Measurements from ENCODE around the gene BMAL1.
"Not testable (repeated sequence)": the region's sequence is repeated elsewhere in the genome, so short reads cannot be mapped to it uniquely, and the experiment has no call there.

BMAL1 gene

DNA sequence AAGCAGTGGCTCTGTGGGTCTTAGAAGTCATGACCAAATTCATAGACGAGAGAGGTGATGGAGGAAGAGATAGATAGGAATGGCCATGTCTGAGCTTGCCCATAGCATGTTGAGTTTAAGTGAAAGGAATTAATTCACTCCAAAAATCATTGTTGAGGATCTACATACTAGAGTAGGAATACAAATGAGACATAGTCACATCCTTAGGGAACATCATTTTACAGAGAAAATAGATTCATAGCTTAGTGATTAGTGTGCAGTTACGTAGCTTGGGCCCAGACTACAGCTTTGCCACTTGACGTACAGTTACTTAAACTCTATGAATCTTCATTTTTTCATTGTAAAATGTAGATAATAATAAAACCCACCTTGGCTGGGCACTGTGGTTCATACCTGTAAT, 21.4 kb upstream of the BMAL1 start:
- H3K9ac ChIP-seq (ENCODE audit: low read length), result no peak overlapping the region
- no peak overlapping the region for H3K4me3 ChIP-seq (ENCODE audit: low read depth, low read length, poor library complexity, severe bottlenecking)
- H2AFZ ChIP-seq (ENCODE audit: low read length), result no peak overlapping the region
- H3K9me3 ChIP-seq (ENCODE audit: low read length), result no peaks in the 10 kb centered on the region
- H3K4me2 ChIP-seq (ENCODE audit: low read length), result no peak overlapping the region
- no peak overlapping the region for H3K27ac ChIP-seq (ENCODE audit: low read depth, low read length, poor library complexity, severe bottlenecking)
- no peaks in the 10 kb centered on the region for H4K20me1 ChIP-seq (ENCODE audit: insufficient read depth, low read length)
- H3K9me2 ChIP-seq (ENCODE audit: low read depth, low read length), result no peaks in the 10 kb centered on the region
- no peaks in the 10 kb centered on the region for H3K4me1 ChIP-seq (ENCODE audit: insufficient read depth, low read length, severe bottlenecking)
- H3K27me3 ChIP-seq (ENCODE audit: insufficient read depth, low read length), result no peaks in the 10 kb centered on the region
- H3K36me3 ChIP-seq (ENCODE audit: insufficient read depth, low read length), result no peaks in the 10 kb centered on the region
- no peak for TF ChIP-seq EZH2 (IDR thresholded peaks at IDR 0.05; ENCODE audit: borderline replicate concordance, low read length)
- TF ChIP-seq, protein P1, sequence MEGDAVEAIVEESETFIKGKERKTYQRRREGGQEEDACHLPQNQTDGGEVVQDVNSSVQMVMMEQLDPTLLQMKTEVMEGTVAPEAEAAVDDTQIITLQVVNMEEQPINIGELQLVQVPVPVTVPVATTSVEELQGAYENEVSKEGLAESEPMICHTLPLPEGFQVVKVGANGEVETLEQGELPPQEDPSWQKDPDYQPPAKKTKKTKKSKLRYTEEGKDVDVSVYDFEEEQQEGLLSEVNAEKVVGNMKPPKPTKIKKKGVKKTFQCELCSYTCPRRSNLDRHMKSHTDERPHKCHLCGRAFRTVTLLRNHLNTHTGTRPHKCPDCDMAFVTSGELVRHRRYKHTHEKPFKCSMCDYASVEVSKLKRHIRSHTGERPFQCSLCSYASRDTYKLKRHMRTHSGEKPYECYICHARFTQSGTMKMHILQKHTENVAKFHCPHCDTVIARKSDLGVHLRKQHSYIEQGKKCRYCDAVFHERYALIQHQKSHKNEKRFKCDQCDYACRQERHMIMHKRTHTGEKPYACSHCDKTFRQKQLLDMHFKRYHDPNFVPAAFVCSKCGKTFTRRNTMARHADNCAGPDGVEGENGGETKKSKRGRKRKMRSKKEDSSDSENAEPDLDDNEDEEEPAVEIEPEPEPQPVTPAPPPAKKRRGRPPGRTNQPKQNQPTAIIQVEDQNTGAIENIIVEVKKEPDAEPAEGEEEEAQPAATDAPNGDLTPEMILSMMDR (IDR thresholded peaks at IDR 0.05; ENCODE audit: low read length), result no peak
- no peaks in the 10 kb centered on the region for H3F3A ChIP-seq (ENCODE audit: insufficient read depth, low read length)
- no peaks in the 10 kb centered on the region for H3K79me2 ChIP-seq (ENCODE audit: insufficient read depth, low read length)

DNA sequence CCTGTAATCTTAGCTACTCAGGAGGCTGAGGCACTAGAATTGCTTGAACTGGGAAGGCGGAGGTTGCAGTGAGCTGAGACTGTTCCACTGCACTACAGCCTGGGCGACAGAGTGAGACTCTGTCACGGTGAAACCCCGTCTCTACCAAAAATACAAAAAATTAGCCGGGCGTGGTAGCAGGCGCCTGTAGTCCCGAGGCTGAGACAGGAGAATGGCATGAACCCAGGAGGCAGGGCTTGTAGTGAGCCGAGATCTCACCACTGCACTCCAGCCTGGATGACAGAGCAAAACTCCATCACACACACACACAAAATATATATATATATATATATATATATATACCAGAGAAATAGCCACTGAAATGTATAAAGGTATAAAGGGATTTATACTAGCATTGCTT, 19.5 kb upstream of the BMAL1 start:
- H3K79me2 ChIP-seq (ENCODE audit: insufficient read depth, low read length); H3K27ac ChIP-seq (ENCODE audit: low read depth, low read length, poor library complexity, severe bottlenecking); H3K36me3 ChIP-seq (ENCODE audit: insufficient read depth, low read length); H3K27me3 ChIP-seq (ENCODE audit: insufficient read depth, low read length); H3K9me2 ChIP-seq (ENCODE audit: low read depth, low read length); H2AFZ ChIP-seq (ENCODE audit: low read length); H3K9me3 ChIP-seq (ENCODE audit: low read length); H3F3A ChIP-seq (ENCODE audit: insufficient read depth, low read length); H3K4me1 ChIP-seq (ENCODE audit: insufficient read depth, low read length, severe bottlenecking); H3K9ac ChIP-seq (ENCODE audit: low read length); H3K4me2 ChIP-seq (ENCODE audit: low read length); H3K4me3 ChIP-seq (ENCODE audit: low read depth, low read length, poor library complexity, severe bottlenecking); H4K20me1 ChIP-seq (ENCODE audit: insufficient read depth, low read length): not testable (repeated sequence)

DNA sequence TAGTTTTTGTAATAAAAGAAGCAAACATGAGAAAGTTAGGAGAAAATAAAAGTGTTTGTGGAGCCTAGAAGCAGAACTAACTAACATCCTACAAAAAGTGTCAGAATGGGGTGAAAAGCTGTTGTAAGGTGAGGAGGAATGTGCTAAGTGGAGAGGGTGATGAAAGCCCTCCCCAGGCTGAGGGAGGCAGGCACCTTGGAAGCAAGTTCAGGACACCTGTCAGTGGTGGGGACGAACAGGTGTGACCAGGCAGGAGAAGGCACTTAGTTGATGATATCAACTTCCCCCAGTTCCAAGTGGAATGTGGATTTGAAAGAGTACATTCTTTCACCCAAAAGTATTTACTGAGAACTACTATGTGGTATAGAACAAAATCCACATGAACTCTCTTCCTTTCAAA, 18.7 kb upstream of the BMAL1 start:
- H3K9ac ChIP-seq (ENCODE audit: low read length), result no peak overlapping the region
- H3K79me2 ChIP-seq (ENCODE audit: insufficient read depth, low read length), result no peaks in the 10 kb centered on the region
- H2AFZ ChIP-seq (ENCODE audit: low read length), result no peak overlapping the region
- H3K27me3 ChIP-seq (ENCODE audit: insufficient read depth, low read length), result no peaks in the 10 kb centered on the region
- no peaks in the 10 kb centered on the region for H4K20me1 ChIP-seq (ENCODE audit: insufficient read depth, low read length)
- no peak overlapping the region for H3K27ac ChIP-seq (ENCODE audit: low read depth, low read length, poor library complexity, severe bottlenecking)
- H3K4me3 ChIP-seq (ENCODE audit: low read depth, low read length, poor library complexity, severe bottlenecking), result no peak overlapping the region
- H3K4me1 ChIP-seq (ENCODE audit: insufficient read depth, low read length, severe bottlenecking), result no peaks in the 10 kb centered on the region
- H3K9me3 ChIP-seq (ENCODE audit: low read length), result no peaks in the 10 kb centered on the region
- H3K9me2 ChIP-seq (ENCODE audit: low read depth, low read length), result no peaks in the 10 kb centered on the region
- H3K4me2 ChIP-seq (ENCODE audit: low read length), result no peak overlapping the region
- no peaks in the 10 kb centered on the region for H3F3A ChIP-seq (ENCODE audit: insufficient read depth, low read length)
- no peaks in the 10 kb centered on the region for H3K36me3 ChIP-seq (ENCODE audit: insufficient read depth, low read length)
- TF ChIP-seq, protein P1 (IDR thresholded peaks at IDR 0.05; ENCODE audit: low read length), result no peak
- no peak for TF ChIP-seq EZH2 (IDR thresholded peaks at IDR 0.05; ENCODE audit: borderline replicate concordance, low read length)

DNA sequence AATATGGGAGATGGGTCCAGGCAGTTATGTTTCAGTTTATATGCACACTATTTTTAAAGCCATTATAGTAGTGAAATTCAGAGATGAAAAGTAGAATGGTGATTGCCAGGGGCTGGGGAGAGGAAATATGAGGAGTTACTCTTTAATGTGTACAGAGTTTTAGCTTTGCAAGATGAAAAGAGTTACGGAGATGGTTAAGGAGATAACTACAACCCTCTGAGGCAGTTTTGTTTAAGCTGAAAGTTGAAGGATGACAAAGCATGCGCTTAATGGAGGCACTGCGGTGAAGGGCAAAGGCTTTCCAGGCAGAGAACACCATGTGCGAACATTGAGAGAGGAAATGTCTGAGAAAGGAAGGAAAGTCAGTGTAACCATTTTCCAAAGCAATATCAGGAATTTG, 18.2 kb upstream of the BMAL1 start:
- no peak overlapping the region for H3K4me3 ChIP-seq (ENCODE audit: low read depth, low read length, poor library complexity, severe bottlenecking)
- H4K20me1 ChIP-seq (ENCODE audit: insufficient read depth, low read length), result no peaks in the 10 kb centered on the region
- no peaks in the 10 kb centered on the region for H3K9me3 ChIP-seq (ENCODE audit: low read length)
- H3K9me2 ChIP-seq (ENCODE audit: low read depth, low read length), result no peaks in the 10 kb centered on the region
- no peak overlapping the region for H3K27ac ChIP-seq (ENCODE audit: low read depth, low read length, poor library complexity, severe bottlenecking)
- no peaks in the 10 kb centered on the region for H3K27me3 ChIP-seq (ENCODE audit: insufficient read depth, low read length)
- H3F3A ChIP-seq (ENCODE audit: insufficient read depth, low read length), result no peaks in the 10 kb centered on the region
- TF ChIP-seq EZH2 (IDR thresholded peaks at IDR 0.05; ENCODE audit: borderline replicate concordance, low read length), result no peak
- TF ChIP-seq, protein P1 (IDR thresholded peaks at IDR 0.05; ENCODE audit: low read length), result no peak
- no peak overlapping the region for H3K4me2 ChIP-seq (ENCODE audit: low read length)
- H3K36me3 ChIP-seq (ENCODE audit: insufficient read depth, low read length), result no peaks in the 10 kb centered on the region
- H3K9ac ChIP-seq (ENCODE audit: low read length), result no peak overlapping the region
- no peak overlapping the region for H2AFZ ChIP-seq (ENCODE audit: low read length)
- H3K4me1 ChIP-seq (ENCODE audit: insufficient read depth, low read length, severe bottlenecking), result no peaks in the 10 kb centered on the region
- H3K79me2 ChIP-seq (ENCODE audit: insufficient read depth, low read length), result no peaks in the 10 kb centered on the region

All from OCI-LY1 (cell line).